ENCODE measurements around the gene CHD8. TPM values are rescaled to one million over a fixed set of nuclear protein-coding genes. Genes with fewer than 3 reads are reported as not detected.
"Not testable (repeated sequence)": the region's sequence is repeated elsewhere in the genome, so short reads cannot be mapped to it uniquely, and the experiment has no call there.

CHD8 gene
- polyA plus RNA-seq, 4 donors = 18.1 to 40.7 (median 22.9) TPM

DNA sequence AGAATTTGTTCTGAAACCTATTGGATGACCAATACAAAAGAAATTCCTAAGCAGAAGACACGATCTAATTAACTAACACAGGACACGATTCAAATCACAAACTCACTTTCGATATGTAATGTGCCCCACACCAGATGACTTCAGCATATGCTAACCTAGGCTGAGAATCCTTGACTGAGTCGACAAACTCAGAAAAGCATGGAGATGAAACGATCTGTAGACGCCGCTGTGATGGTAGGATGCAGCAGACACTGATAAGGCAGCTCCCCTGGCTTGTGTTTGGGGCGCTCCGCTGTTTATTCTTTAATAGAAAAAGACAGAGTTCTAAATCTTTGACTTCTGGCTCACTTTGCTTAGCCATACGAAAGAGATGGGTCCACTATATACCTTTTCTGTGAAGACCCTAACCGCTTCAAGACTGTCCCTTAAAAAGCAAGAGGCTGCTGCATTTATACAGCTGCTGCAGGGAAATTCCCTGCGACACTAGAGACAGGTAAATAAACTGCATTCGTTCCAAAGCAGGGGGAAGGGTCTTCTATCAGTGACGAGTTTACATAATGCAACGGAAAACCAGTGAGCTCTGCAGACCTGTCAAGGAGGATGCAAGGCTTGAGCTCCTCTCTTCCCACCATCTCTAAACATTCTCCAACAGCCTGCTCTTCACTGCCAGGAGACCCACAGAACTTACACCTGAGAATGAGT is 929 bp downstream of the CHD8 start:
- Histone ChIP-seq H3K27me3 (ENCODE audit: control insufficient read depth in 3 of 3, insufficient read depth in 3 of 3, low read length in 3 of 3) (no peaks in the 10 kb centered on the region), H3K4me1 (ENCODE audit: control insufficient read depth in 3 of 3, insufficient read depth in 2 of 3, low read depth in 1 of 3, low read length in 2 of 3) (peaks cover 0 to 5% (median 3%) of the 10 kb centered on the region in 3 donors), H3K36me3 (ENCODE audit: control insufficient read depth in 3 of 3, insufficient read depth in 2 of 3, low read depth in 1 of 3, low read length in 3 of 3) (peaks cover 0 to 13% (median 0%) of the 10 kb centered on the region in 3 donors), H3K27ac (ENCODE audit: low read depth in 1 of 3, low read length in 2 of 3) (peak overlapping the region; percentile 77 to 98 (median 89)), H3K4me3 (ENCODE audit: low read depth in 1 of 3, low read length in 3 of 3) (peak overlapping the region; percentile 53 to 97 (median 85)), H3K9me3 (ENCODE audit: control insufficient read depth in 2 of 2, insufficient read depth in 1 of 2, low read depth in 1 of 2, low read length in 1 of 2) (no peaks in the 10 kb centered on the region)
- peak; percentile 11 to 41 for DNase-seq
- FAIRE-seq = no peak
- WGBS, 3 donors = 3 to 22% (median 9%) methylated on average over 15 of the region's 15 CpGs

DNA sequence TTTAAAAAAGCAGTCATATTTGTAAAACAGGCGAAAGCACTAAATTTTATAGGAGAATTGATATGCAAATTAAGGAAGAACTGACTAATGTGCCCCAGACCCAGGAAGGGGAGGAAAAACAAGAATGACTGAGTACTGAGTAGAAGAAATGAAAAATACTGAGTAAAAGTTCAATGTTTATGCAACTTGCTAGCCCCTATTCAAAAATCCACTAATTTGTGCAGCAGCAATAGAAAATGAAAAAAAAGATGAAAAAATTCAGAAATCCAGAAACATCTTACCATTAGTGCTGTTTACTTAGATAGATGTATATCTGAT is 6.1 kb downstream of the CHD8 start:
- Histone ChIP-seq H3K4me1 (ENCODE audit: control insufficient read depth in 3 of 3, insufficient read depth in 2 of 3, low read depth in 1 of 3, low read length in 2 of 3) (peaks cover 0 to 3% (median 1%) of the 10 kb centered on the region in 3 donors), H3K9me3 (ENCODE audit: control insufficient read depth in 2 of 2, insufficient read depth in 1 of 2, low read depth in 1 of 2, low read length in 1 of 2) (no peaks in the 10 kb centered on the region), H3K36me3 (ENCODE audit: control insufficient read depth in 3 of 3, insufficient read depth in 2 of 3, low read depth in 1 of 3, low read length in 3 of 3) (peaks cover 0 to 17% (median 0%) of the 10 kb centered on the region in 3 donors), H3K27me3 (ENCODE audit: control insufficient read depth in 3 of 3, insufficient read depth in 3 of 3, low read length in 3 of 3) (no peaks in the 10 kb centered on the region), H3K4me3 (ENCODE audit: low read depth in 1 of 3, low read length in 3 of 3) (no peak overlapping the region), H3K27ac (ENCODE audit: low read depth in 1 of 3, low read length in 2 of 3) (no peak overlapping the region)
- FAIRE-seq (no peak), DNase-seq (no peak)
- 76 to 91% (median 86%) methylated on average over 1 of the region's 1 CpG for WGBS, 3 donors

- H3K36me3 ChIP-seq (ENCODE audit: control insufficient read depth in 3 of 3, insufficient read depth in 2 of 3, low read depth in 1 of 3, low read length in 3 of 3); H3K9me3 ChIP-seq (ENCODE audit: control insufficient read depth in 2 of 2, insufficient read depth in 1 of 2, low read depth in 1 of 2, low read length in 1 of 2); H3K4me3 ChIP-seq (ENCODE audit: low read depth in 1 of 3, low read length in 3 of 3); FAIRE-seq; DNase-seq; H3K27ac ChIP-seq (ENCODE audit: low read depth in 1 of 3, low read length in 2 of 3); H3K4me1 ChIP-seq (ENCODE audit: control insufficient read depth in 3 of 3, insufficient read depth in 2 of 3, low read depth in 1 of 3, low read length in 2 of 3); H3K27me3 ChIP-seq (ENCODE audit: control insufficient read depth in 3 of 3, insufficient read depth in 3 of 3, low read length in 3 of 3): not testable (repeated sequence)
- WGBS, 3 donors = 79 to 85% (median 80%) methylated on average over 1 of the region's 1 CpG
These were observed 13.3 kb downstream of the CHD8 start for GRCh38 chr14:21442657-21443056.

- FAIRE-seq = no peak
These were observed 15.1 kb downstream of the CHD8 start for GRCh38 chr14:21440859-21441258.

GRCh38 chr14:21437063-21437901 is 18.6 kb downstream of the CHD8 start:
- peaks cover 3 to 8% (median 4%) of the 10 kb centered on the region in 3 donors for H3K4me1 ChIP-seq (ENCODE audit: control insufficient read depth in 3 of 3, insufficient read depth in 2 of 3, low read depth in 1 of 3, low read length in 2 of 3)
- H3K27ac ChIP-seq (ENCODE audit: low read depth in 1 of 3, low read length in 2 of 3) = peak overlapping the region; percentile 76 to 95 (median 80)
- H3K4me3 ChIP-seq (ENCODE audit: low read depth in 1 of 3, low read length in 3 of 3) = peak overlapping the region; percentile 69 to 98 (median 69)
- FAIRE-seq (no peak), DNase-seq (peak; percentile 99 to 100)
- H3K9me3 ChIP-seq (ENCODE audit: control insufficient read depth in 2 of 2, insufficient read depth in 1 of 2, low read depth in 1 of 2, low read length in 1 of 2) = no peaks in the 10 kb centered on the region
- H3K27me3 ChIP-seq (ENCODE audit: control insufficient read depth in 3 of 3, insufficient read depth in 3 of 3, low read length in 3 of 3) = no peaks in the 10 kb centered on the region
- no peaks in the 10 kb centered on the region for H3K36me3 ChIP-seq (ENCODE audit: control insufficient read depth in 3 of 3, insufficient read depth in 2 of 3, low read depth in 1 of 3, low read length in 3 of 3)
- WGBS, 3 donors = 4 to 5% (median 5%) methylated on average over 33 of the region's 33 CpGs

More at GRCh38 chr14:21440859-21441258, 15.1 kb downstream of the CHD8 start:
- Histone ChIP-seq H3K9me3 (ENCODE audit: control insufficient read depth in 2 of 2, insufficient read depth in 1 of 2, low read depth in 1 of 2, low read length in 1 of 2) (no peaks in the 10 kb centered on the region), H3K36me3 (ENCODE audit: control insufficient read depth in 3 of 3, insufficient read depth in 2 of 3, low read depth in 1 of 3, low read length in 3 of 3) (peaks cover 0 to 2% (median 0%) of the 10 kb centered on the region in 3 donors), H3K4me1 (ENCODE audit: control insufficient read depth in 3 of 3, insufficient read depth in 2 of 3, low read depth in 1 of 3, low read length in 2 of 3) (peaks cover 0 to 5% (median under 1%) of the 10 kb centered on the region in 3 donors), H3K4me3 (ENCODE audit: low read depth in 1 of 3, low read length in 3 of 3) (no peak overlapping the region), H3K27ac (ENCODE audit: low read depth in 1 of 3, low read length in 2 of 3) (no peak overlapping the region), H3K27me3 (ENCODE audit: control insufficient read depth in 3 of 3, insufficient read depth in 3 of 3, low read length in 3 of 3) (no peaks in the 10 kb centered on the region)
- DNase-seq = no peak

- Histone ChIP-seq H3K4me1 (ENCODE audit: control insufficient read depth in 3 of 3, insufficient read depth in 2 of 3, low read depth in 1 of 3, low read length in 2 of 3) (peaks cover 3 to 8% (median 4%) of the 10 kb centered on the region in 3 donors), H3K4me3 (ENCODE audit: low read depth in 1 of 3, low read length in 3 of 3) (peak overlapping the region; percentile 69 to 98 (median 69)), H3K27ac (ENCODE audit: low read depth in 1 of 3, low read length in 2 of 3) (peak overlapping the region in 2 of 3 donors; percentile 76 to 95), H3K36me3 (ENCODE audit: control insufficient read depth in 3 of 3, insufficient read depth in 2 of 3, low read depth in 1 of 3, low read length in 3 of 3) (no peaks in the 10 kb centered on the region), H3K9me3 (ENCODE audit: control insufficient read depth in 2 of 2, insufficient read depth in 1 of 2, low read depth in 1 of 2, low read length in 1 of 2) (no peaks in the 10 kb centered on the region), H3K27me3 (ENCODE audit: control insufficient read depth in 3 of 3, insufficient read depth in 3 of 3, low read length in 3 of 3) (no peaks in the 10 kb centered on the region)
- DNase-seq (peak in 1 of 2 donors; percentile 2), FAIRE-seq (no peak)
- WGBS, 3 donors = 0 to 1% (median 1%) methylated on average over 11 of the region's 11 CpGs
These were observed 19.3 kb downstream of the CHD8 start for GRCh38 chr14:21436567-21437062.

DNA sequence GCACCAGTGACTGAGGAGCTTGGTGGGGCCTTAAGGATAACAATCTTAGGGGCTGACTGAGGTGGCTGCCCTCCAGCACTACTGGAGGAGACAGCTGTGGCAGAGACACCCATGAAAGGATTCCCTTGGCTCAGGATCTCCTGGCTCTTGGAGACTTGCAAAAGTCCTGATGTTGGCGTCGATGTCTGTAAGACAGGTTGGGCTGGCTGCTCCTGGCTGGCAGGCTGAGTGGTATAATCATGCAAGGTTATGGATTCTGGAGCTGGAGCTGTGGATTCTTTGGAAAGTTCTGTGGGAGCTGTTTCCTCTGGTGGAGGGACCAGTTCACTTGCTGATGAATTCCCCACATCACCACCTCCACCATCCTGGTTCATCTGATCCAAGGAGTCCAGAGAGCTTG is 24.8 kb downstream of the CHD8 start:
- Histone ChIP-seq H3K9me3 (ENCODE audit: control insufficient read depth in 2 of 2, insufficient read depth in 1 of 2, low read depth in 1 of 2, low read length in 1 of 2) (no peaks in the 10 kb centered on the region), H3K27ac (ENCODE audit: low read depth in 1 of 3, low read length in 2 of 3) (no peak overlapping the region), H3K36me3 (ENCODE audit: control insufficient read depth in 3 of 3, insufficient read depth in 2 of 3, low read depth in 1 of 3, low read length in 3 of 3) (peaks cover 12 to 36% (median 31%) of the 10 kb centered on the region in 3 donors), H3K4me3 (ENCODE audit: low read depth in 1 of 3, low read length in 3 of 3) (no peak overlapping the region), H3K27me3 (ENCODE audit: control insufficient read depth in 3 of 3, insufficient read depth in 3 of 3, low read length in 3 of 3) (no peaks in the 10 kb centered on the region), H3K4me1 (ENCODE audit: control insufficient read depth in 3 of 3, insufficient read depth in 2 of 3, low read depth in 1 of 3, low read length in 2 of 3) (peaks cover 3 to 4% (median 3%) of the 10 kb centered on the region in 3 donors)
- DNase-seq (no peak), FAIRE-seq (no peak)
- WGBS, 3 donors = 94 to 98% (median 96%) methylated on average over 2 of the region's 2 CpGs

GRCh38 chr14:21428930-21429329 is 27.0 kb downstream of the CHD8 start:
- Histone ChIP-seq H3K4me3 (ENCODE audit: low read depth in 1 of 3, low read length in 3 of 3) (no peak overlapping the region), H3K27me3 (ENCODE audit: control insufficient read depth in 3 of 3, insufficient read depth in 3 of 3, low read length in 3 of 3) (no peaks in the 10 kb centered on the region), H3K27ac (ENCODE audit: low read depth in 1 of 3, low read length in 2 of 3) (no peak overlapping the region), H3K9me3 (ENCODE audit: control insufficient read depth in 2 of 2, insufficient read depth in 1 of 2, low read depth in 1 of 2, low read length in 1 of 2) (no peaks in the 10 kb centered on the region), H3K4me1 (ENCODE audit: control insufficient read depth in 3 of 3, insufficient read depth in 2 of 3, low read depth in 1 of 3, low read length in 2 of 3) (no peaks in the 10 kb centered on the region), H3K36me3 (ENCODE audit: control insufficient read depth in 3 of 3, insufficient read depth in 2 of 3, low read depth in 1 of 3, low read length in 3 of 3) (peaks cover 17 to 51% (median 32%) of the 10 kb centered on the region in 3 donors)
- 43 to 78% (median 54%) methylated on average over 4 of the region's 4 CpGs for WGBS, 3 donors
- DNase-seq (no peak), FAIRE-seq (no peak)

Measured in small intestine (tissue), 7 donors.